ENCODE measurements around the gene CDH8. TPM values are rescaled to one million over a fixed set of nuclear protein-coding genes. Genes with fewer than 3 reads are reported as not detected.
"Not testable (repeated sequence)": the region's sequence is repeated elsewhere in the genome, so short reads cannot be mapped to it uniquely, and the experiment has no call there.

The CDH8 gene
- total RNA-seq, 1 experiment from 2014 or later: 3.0 TPM

DNA sequence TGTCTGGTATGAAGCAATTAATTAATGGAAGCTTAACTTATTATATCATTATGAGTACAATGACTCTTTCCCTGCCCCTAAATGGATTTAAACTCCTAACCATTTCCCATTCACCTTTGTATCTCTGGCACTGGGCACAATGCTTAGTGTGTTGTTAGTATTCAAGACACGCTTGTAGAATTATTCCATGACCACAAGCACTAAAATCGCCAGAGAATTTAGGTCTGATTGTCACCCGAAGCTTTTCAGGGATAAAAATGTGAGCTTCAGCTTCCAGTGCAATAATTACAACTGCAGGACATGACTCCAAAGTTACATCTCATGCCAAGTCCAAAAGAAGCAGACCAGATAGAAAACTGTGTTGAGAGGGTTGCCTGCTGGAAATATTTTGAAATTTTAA, 101.6 kb downstream of the CDH8 start:
- no peak for DNase-seq (ENCODE audit: low read depth)

DNA sequence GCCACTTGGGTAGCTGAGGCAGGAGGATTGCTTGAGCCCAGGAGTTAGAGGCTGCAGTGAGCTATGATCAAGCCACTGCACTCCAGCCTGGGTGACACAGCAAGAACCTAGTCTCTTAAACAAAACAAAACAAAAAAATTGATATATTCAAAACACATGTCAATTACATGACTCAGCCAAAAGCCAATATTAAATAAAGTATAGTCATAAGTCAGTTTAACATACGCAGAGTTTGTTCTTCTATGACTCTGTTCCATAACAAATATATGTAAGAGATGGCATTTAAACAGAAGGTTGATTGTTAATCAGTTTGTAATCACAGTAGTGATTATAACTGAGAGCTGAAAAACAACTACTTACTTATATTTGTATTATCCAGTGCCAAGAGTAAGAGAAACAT, 106.5 kb downstream of the CDH8 start:
- no peak for DNase-seq (ENCODE audit: low read depth)

DNA sequence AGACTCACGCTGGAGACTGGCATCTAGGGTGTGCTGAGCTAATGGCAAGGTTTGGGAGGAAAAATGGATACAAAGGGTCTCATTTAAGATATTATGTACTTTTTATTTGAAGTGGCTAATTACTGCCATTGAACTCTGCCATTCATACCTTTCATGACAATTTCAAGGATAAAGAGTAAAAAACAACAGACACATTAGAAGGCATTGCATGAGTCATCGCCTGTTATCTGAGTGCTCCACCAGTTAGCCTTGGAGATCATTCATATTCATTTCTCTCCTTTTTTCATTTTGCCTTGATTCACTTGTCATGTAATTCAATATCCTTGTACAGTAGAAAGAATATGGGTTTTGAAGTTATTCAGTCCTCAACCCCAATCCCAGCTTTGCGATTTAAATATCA, 109.5 kb downstream of the CDH8 start:
- peak; percentile 48 for DNase-seq (ENCODE audit: low read depth)

- DNase-seq (ENCODE audit: low read depth): no peak
Measured at GRCh38 chr16:61923629-61924028, 112.6 kb downstream of the CDH8 start.

GRCh38 chr16:61921373-61921772, 114.9 kb downstream of the CDH8 start:
- no peak for DNase-seq (ENCODE audit: low read depth)

GRCh38 chr16:61917865-61918826, 118.1 kb downstream of the CDH8 start:
- not testable (repeated sequence) for DNase-seq (ENCODE audit: low read depth)

- no peak for DNase-seq (ENCODE audit: low read depth)
Measured at GRCh38 chr16:61915569-61915968, 120.7 kb downstream of the CDH8 start.

DNA sequence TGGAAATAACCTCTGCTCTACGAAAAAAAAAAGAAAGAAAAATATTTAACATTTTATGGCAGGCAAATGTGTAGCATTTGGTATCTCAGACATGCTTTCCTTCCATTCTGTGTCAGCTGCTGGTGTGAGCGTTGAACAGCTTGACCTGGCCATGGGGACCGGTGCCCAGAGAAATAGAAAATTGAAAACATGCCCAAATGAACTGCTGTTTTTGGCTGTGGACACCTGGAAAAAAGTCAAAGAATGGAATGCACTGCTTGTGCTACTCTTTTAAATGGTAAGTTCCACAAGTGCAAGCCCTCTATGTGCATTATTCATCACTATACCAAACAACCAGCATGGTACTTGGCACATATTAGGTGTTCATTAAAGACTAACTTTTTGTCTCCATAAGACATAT, 127.2 kb downstream of the CDH8 start:
- DNase-seq (ENCODE audit: low read depth): no peak

GRCh38 chr16:61908426-61908825, 127.8 kb downstream of the CDH8 start:
- DNase-seq (ENCODE audit: low read depth): no peak

GRCh38 chr16:61901689-61902088, 134.5 kb downstream of the CDH8 start:
- DNase-seq (ENCODE audit: low read depth): no peak

GRCh38 chr16:61900482-61900881, 135.8 kb downstream of the CDH8 start:
- DNase-seq (ENCODE audit: low read depth): peak; percentile 85

DNA sequence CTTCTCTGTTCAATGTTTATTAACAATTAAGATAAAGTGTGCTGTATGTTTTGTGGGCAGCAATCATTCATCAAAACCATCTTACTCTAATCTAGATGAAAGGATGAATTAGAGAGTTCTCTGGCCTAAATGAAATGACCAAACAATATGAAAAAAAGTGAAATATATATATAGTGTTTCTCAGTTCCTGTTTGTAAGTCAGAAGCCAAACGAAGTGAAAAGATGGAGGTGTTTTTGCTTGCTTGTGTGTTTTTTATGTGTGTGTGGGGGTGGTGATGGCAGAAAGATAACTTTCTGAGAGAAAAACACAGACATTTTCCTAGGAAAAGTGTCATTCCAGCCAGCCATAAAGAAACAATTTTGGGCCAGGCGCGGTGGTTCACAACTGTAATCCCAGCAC, 138.6 kb downstream of the CDH8 start:
- DNase-seq (ENCODE audit: low read depth): no peak

DNA sequence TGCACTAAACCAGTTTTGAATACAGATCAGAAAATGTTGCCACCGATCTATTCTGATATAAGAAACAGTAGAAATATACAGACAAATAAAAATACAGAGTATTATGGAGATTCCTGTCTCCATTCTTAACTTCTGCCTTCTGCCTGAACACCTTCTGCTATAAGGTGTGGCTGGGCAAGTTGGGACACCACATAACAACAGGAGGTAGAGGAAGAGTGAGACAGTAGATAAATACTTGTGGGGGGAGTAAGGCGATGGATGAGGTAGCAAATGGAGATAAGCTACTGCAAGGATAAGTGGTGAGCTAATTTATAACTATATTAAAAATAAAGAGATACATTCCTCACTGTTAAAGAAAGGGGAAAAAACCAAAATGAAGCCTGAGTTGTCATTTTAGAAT, 143.7 kb downstream of the CDH8 start:
- DNase-seq (ENCODE audit: low read depth): no peak

DNA sequence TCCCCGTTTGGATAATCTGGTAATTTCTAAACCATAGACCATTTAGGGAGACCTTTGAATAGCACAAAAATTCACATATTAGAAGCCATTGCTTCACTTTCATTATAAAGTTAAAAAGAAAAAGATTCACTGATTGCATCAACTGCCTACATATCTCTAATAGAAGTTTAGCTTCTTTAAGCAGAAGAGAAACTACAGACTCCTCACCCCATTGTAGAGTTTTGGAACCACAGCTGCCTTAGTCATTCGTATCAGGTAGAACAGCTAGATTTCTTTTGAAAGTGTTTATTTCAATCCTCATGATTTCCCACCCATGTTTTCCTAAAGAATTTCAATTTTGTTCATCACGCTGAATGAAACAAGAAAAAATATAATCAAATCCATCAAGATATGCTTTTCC, 144.8 kb downstream of the CDH8 start:
- DNase-seq (ENCODE audit: low read depth): no peak

DNA sequence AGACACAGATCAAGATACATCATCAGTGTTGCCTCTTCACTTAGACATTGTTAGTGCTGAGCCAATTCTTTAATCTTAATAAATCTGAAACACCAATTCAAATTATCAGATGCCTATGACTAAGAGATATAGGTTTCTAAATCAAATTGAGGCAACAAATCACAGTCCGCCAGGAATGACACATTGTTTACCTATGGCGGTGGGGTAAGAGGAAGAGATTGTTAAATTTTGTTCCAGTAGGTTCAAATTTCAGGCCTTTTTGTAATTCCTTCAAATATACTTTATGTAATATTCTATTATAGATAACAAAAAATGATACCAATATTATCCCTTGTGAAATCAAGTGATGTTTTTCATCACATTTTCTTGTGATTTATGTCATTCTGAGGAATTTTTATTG, 145.9 kb downstream of the CDH8 start:
- DNase-seq (ENCODE audit: low read depth): no peak

- peak; percentile 68 for DNase-seq (ENCODE audit: low read depth)
Measured at GRCh38 chr16:61887903-61888302, 148.3 kb downstream of the CDH8 start.

DNA sequence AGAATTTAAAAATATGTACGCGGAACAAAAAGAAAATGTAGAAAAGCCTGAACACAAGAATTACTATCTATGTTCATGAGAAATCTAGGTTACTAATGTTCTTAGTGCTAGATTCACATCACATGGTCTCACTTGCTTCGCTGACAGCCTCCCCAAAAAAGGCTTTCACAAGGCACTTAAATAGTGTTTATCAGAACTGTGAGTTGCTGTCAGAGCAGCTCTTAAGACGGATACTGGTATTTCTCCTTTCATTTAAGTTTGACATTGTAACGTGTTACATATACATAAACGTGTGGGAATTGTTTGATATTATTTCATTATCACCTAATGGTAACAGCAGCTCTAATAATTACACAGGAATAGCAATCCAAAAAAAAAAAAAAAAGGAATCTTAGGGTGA, 150.9 kb downstream of the CDH8 start:
- DNase-seq (ENCODE audit: low read depth): no peak

DNA sequence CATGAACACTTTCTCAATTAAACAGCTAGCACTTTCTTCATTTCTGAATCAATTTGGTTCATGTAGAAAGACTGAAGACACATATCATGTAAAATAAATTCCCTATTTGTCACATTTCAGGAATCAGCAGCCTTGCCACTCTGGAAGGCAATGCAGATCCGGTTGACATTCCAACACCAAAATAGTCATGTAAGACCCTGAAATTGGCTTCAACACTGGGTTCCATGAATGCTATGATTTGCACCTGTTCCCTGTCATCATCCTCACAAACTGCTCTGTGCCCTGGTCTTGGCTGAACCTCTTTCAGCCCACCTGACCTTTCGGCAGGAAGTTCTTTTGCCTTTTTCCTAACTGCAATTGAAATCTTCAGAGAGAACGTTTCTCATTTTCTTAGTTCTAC, 156.9 kb downstream of the CDH8 start:
- peak; percentile 40 for DNase-seq (ENCODE audit: low read depth)

DNA sequence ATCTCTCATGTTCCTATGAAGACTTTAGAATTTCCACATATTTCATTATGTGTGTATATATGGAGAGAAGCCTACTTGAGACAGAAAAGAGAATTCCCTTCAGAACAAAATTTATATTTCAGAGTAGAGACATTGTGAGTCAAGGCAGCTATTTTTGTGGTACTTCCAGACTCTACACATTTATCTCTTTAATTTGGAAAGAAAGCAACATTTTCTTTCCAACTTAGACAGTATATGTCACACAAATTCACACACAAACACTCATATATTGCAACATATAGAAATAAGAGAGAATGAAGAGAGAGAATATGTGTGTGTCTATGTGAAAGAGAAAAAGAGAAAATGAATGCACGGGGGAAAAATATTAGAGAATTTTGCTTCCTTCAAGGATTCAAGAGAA, 158.8 kb downstream of the CDH8 start:
- no peak for DNase-seq (ENCODE audit: low read depth)

DNA sequence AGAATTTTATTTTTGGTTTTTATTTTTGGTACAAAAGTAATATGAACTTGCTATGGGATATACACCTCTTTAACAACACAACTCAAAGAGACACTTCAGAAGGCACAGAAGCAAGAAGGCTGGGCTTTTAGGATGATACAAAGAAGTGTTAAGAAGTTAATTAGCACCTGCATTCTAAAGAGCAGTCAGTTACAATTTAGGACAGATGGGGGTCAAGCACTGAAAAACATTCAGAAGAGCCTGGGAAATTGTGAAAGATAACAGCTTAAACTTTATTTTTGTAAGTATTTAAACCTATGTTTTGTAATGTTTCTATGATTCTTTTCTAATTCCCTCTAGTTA, 163.5 kb downstream of the CDH8 start:
- DNase-seq (ENCODE audit: low read depth): no peak

- no peak for DNase-seq (ENCODE audit: low read depth)
Measured at GRCh38 chr16:61871837-61872777, 164.1 kb downstream of the CDH8 start.
